ENCODE data around the gene EXOC6B.

DNA sequence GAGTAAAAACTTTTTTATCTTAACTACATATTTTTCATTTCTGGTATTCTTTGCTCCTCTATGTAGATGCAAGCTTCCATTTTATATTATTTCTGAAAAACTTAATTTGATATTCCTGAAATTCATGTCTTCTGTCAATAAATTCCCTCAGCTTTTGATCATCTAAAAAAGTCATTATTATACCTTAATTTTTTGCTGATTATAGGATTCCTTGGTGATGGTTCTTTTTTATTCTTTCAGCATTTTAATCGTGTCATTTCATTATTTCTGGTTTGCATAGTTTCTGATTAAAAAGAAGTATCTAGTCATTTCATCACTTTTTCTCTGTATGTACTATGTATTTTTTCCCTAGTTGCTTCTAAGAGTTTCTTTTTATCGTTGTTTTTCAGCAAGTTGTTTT, 436.4 kb downstream of the EXOC6B start:
- TF ChIP-seq POLR2A (IDR thresholded peaks at IDR 0.05): no peak
- TF ChIP-seq, protein P1, sequence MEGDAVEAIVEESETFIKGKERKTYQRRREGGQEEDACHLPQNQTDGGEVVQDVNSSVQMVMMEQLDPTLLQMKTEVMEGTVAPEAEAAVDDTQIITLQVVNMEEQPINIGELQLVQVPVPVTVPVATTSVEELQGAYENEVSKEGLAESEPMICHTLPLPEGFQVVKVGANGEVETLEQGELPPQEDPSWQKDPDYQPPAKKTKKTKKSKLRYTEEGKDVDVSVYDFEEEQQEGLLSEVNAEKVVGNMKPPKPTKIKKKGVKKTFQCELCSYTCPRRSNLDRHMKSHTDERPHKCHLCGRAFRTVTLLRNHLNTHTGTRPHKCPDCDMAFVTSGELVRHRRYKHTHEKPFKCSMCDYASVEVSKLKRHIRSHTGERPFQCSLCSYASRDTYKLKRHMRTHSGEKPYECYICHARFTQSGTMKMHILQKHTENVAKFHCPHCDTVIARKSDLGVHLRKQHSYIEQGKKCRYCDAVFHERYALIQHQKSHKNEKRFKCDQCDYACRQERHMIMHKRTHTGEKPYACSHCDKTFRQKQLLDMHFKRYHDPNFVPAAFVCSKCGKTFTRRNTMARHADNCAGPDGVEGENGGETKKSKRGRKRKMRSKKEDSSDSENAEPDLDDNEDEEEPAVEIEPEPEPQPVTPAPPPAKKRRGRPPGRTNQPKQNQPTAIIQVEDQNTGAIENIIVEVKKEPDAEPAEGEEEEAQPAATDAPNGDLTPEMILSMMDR (IDR thresholded peaks at IDR 0.05): no peak

All from body of pancreas (tissue), 4 donors.